LNCAP (cell line): ENCODE measurements around the gene ZFPM1.

Experiments used
- TF ChIP-seq, protein P1 (sequence below): fragments of 450-650 bp; IDR thresholded peaks from 2 replicates; pipeline ENCODE4 v1.5.1; 2017; ENCODE audit warnings: mild to moderate bottlenecking

The ZFPM1 gene

GRCh38 chr16:88432753-88433152 lies 20.3 kb upstream of the ZFPM1 start:
- TF ChIP-seq, protein P1, sequence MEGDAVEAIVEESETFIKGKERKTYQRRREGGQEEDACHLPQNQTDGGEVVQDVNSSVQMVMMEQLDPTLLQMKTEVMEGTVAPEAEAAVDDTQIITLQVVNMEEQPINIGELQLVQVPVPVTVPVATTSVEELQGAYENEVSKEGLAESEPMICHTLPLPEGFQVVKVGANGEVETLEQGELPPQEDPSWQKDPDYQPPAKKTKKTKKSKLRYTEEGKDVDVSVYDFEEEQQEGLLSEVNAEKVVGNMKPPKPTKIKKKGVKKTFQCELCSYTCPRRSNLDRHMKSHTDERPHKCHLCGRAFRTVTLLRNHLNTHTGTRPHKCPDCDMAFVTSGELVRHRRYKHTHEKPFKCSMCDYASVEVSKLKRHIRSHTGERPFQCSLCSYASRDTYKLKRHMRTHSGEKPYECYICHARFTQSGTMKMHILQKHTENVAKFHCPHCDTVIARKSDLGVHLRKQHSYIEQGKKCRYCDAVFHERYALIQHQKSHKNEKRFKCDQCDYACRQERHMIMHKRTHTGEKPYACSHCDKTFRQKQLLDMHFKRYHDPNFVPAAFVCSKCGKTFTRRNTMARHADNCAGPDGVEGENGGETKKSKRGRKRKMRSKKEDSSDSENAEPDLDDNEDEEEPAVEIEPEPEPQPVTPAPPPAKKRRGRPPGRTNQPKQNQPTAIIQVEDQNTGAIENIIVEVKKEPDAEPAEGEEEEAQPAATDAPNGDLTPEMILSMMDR, result no peak

DNA sequence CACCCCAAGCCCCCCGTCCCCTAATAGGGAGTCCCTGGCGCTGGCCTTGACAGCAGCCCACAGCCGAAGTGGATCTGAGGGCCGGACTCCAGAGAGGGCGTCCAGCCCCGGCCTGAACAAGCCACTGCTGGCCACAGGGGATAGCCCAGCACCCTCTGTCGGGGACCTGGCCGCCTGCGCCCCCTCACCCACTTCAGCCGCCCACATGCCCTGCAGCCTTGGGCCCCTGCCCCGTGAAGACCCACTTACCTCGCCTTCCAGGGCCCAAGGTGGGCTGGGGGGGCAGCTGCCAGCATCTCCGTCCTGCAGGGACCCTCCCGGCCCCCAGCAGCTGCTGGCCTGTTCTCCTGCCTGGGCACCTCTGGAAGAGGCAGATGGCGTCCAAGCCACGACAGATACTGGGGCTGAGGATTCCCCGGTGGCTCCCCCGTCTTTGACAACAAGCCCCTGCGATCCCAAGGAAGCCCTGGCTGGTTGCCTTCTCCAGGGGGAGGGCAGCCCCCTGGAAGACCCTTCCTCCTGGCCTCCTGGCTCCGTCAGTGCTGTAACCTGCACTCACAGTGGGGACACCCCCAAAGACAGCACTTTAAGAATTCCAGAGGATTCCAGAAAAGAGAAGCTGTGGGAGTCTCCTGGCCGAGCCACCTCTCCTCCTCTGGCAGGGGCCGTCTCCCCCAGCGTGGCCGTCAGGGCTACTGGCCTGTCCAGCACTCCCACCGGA lies 19.3 kb upstream of the ZFPM1 start:
- TF ChIP-seq, protein P1, result no peak

DNA sequence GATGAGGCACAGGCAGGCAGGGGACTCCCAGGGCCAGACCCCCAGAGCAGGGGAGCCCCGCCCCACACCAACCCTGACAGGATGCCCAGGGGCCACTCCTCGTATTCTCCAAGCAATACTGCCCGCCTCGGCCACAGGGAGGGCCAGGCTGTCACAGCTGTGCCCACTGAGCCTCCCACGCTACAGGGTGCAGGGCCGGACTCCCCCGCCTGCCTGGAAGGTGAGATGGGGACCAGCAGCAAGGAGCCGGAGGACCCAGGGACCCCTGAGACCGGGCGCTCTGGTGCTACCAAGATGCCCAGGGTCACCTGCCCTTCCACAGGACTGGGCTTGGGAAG lies 18.8 kb upstream of the ZFPM1 start:
- TF ChIP-seq, protein P1, result no peak

- TF ChIP-seq, protein P1, result no peak
Observed at GRCh38 chr16:88434746-88435145, 18.3 kb upstream of the ZFPM1 start.

GRCh38 chr16:88435437-88436355 lies 17.4 kb upstream of the ZFPM1 start:
- TF ChIP-seq, protein P1, result no peak

DNA sequence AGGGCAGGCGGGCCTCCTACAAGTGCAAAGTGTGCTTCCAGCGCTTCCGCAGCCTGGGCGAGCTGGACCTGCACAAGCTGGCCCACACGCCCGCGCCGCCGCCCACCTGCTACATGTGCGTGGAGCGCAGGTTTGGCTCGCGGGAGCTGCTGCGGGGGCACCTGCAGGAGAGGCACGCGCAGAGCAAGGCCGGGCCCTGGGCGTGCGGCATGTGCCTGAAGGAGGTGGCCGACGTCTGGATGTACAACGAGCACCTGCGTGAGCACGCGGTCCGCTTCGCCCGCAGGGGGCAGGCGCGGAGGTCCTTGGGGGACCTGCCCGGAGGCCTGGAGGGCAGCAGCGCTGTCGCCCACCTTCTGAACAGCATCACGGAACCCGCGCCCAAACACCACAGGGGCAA lies 16.3 kb upstream of the ZFPM1 start:
- TF ChIP-seq, protein P1, result no peak

DNA sequence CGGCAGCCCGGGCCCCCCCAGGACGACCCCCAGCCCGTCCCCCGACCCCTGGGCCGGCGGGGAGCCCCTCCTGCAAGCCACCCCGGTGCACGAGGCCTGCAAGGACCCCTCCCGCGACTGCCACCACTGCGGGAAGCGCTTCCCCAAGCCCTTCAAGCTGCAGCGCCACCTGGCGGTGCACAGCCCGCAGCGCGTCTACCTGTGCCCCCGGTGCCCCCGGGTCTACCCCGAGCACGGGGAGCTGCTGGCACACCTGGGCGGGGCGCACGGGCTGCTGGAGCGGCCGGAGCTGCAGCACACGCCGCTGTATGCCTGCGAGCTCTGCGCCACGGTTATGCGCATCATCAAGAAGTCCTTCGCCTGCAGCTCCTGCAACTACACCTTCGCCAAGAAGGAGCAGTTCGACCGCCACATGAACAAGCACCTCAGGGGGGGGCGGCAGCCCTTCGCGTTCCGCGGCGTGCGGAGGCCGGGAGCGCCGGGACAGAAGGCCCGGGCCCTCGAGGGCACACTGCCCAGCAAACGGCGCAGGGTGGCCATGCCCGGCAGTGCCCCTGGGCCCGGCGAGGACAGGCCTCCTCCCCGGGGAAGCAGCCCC lies 15.6 kb upstream of the ZFPM1 start:
- TF ChIP-seq, protein P1, result peak; percentile 99
